Activated CD4-positive, CD25-positive, alpha-beta regulatory T cell treated with anti-CD3 and anti-CD28 coated beads, Interleukin-2, amount 50 U/mL, for 16 hours (primary cell): Measurements from ENCODE around the gene LRRC23.

Experiments
- DNase-seq: peaks from one replicate; pipeline ENCODE4 v3.0.0-alpha.2; 2020; ENCODE audit warnings: low read depth, low spot score

LRRC23 gene

DNA sequence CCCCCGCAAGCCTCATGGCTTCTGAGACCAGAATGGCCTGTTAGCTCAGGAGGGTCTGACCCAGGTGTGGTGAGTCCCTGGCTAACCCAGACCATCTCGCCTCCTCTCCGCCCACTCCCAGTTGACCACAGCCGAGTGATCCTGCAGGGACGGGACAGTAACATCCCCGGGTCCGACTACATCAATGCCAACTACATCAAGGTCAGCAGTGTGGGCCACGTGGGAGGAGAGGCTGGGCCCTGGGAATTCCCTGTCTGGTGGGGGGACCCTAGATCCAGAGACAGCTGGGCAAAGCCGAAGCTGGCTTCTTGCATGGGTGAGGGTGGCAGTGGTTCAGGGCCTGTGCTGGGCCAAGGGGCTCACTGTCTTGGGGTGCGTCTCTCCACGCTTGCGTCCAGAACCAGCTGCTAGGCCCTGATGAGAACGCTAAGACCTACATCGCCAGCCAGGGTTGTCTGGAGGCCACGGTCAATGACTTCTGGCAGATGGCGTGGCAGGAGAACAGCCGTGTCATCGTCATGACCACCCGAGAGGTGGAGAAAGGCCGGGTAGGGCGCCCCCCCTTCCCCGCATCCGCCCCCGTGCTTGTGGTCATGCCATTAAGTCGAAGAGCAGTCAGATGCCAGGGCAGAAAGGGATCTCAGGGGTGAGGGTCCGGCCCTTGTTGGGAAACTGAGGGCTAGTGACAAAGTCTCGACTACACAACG, 51.6 kb downstream of the LRRC23 start:
- DNase-seq, result no peak

DNA sequence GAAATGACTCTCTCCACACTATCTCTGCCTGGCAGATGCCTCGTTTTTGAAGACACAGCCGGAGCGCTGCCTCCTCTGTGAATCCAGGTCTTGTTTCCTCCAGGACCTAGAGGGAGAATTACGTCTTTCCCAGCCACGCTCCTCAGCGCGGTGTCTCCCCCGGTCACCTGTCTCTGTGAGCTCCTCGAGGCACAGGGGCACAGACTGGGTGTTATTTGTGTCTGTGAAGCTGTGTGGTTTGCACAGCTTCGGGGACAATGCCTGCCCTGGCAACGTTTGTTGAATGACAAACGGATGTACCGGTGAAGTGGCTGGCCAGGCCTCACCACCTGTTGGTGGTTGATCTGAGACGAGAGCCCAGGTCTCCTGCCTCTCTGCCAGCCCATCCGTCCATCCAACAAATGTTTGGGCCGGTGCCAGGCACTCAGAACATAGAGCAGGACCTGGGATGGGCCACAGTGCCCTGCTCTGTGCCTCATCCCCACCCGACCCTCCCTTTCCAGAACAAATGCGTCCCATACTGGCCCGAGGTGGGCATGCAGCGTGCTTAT, 52.6 kb downstream of the LRRC23 start:
- no peak for DNase-seq

DNA sequence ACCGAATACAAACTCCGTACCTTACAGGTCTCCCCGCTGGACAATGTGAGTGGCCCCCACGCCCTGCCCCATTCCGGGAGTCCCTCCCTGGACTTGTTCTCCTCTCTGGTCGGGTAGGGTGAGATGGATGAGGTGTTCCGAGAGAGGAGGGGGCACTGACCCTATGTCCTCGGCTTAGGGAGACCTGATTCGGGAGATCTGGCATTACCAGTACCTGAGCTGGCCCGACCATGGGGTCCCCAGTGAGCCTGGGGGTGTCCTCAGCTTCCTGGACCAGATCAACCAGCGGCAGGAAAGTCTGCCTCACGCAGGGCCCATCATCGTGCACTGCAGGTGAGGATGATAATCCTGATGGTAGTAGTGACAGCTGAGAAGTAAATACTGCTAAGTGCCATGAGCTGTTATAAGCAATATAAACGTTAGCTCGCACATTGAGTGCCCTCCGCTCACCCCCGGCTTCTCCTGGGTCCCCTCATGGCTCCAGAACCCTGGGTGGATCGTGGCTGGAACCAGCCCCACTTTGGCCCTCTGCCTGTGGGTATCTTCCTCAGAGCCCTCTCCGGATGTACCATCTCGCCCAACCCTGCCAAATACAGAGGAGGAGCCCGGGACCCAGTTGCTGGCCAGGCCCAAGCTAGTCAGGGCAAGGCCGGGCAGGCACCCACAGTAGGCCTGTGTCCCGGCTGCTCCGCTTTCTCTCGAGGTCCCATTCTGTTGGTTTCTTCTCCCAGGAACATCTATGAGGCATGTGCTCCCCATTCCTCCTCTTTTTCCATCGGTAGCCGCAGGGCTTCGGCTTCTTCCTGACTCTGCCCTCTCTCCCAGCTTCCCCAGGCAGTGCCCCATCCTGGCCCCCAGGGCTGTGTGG, 53.4 kb downstream of the LRRC23 start:
- no peak for DNase-seq

DNA sequence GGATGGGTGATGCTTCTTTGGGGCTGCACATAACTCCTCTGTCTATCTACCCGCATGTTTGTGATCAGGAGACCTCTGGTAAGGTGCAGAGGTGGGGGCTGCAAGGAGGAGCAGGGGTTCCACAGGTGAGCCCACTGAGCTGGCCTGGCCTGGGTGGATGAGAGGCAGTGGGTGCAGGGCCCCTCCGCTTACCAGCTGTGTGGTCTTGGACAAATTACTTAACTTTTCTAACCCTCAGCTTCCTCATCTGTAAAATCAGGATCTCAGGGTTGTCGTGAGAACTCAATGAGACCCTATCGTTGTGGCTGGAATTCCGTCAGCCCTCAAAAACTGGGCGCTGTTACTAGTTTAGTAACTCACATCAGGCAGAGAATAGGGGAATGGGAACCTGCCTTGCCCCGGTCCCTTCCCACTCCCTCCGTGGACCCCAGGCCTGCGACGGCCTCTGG, 54.0 kb downstream of the LRRC23 start:
- DNase-seq, result no peak

DNA sequence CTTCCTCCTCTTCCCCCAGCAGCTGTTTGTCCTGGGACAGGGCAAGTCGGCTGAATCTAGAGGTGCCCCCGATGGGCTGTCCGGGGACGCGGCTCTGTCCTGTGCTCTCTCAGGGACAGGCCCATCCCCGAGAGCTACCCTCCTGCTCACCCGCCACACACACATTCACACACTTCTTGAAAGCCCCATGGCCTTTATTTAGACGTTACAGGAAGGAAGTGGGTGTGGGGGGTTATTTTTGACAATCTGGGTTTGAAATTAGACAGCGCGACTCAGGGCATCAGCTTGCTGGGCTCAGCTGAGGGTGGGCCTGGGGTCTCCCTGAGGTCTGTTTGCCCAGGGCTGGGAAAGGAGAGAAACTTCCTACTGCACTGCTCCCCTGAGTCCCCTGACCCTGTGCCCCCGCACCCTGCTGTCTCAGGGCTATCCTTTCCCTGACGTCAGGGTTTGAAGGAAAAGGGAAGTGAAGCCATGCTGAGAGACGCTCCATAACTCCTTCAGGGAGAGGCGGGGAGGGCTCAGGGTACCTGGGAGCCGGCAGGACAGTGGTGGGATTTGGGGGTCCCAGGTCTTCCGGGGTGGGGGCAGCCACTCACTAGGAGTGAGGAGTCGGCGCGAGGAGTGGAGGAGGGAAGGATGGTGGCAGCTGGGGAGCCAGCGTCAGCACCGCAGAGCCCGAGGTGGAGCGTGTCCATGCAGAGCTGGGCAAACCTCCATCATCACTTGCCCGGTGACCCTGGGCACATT, 54.6 kb downstream of the LRRC23 start:
- DNase-seq, result peak; percentile 60

DNA sequence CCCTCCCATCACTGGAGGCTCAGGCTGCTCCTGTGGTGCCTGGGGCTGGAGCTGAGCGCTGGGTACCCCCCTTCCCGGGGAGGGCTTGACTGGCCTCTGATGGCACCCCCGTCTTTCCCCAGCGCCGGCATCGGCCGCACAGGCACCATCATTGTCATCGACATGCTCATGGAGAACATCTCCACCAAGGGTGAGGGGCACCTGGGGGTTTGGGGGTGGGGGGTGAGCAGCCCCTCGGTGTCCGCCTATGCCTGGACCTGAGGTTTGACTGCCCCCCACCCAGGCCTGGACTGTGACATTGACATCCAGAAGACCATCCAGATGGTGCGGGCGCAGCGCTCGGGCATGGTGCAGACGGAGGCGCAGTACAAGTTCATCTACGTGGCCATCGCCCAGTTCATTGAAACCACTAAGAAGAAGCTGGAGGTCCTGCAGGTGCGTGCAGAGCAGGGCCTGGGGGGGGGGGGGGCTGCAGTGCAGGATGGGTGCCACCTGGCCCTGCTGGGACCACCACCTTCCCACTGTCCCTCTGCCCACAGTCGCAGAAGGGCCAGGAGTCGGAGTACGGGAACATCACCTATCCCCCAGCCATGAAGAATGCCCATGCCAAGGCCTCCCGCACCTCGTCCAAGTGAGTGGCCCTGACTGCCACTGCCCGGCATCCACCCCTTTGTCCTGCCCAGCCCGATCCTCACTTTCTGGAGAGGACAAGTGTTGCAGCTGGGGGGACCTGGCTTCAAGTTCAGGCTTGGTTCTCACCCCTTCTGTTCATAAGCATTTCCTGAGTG, 55.4 kb downstream of the LRRC23 start:
- DNase-seq, result no peak

DNA sequence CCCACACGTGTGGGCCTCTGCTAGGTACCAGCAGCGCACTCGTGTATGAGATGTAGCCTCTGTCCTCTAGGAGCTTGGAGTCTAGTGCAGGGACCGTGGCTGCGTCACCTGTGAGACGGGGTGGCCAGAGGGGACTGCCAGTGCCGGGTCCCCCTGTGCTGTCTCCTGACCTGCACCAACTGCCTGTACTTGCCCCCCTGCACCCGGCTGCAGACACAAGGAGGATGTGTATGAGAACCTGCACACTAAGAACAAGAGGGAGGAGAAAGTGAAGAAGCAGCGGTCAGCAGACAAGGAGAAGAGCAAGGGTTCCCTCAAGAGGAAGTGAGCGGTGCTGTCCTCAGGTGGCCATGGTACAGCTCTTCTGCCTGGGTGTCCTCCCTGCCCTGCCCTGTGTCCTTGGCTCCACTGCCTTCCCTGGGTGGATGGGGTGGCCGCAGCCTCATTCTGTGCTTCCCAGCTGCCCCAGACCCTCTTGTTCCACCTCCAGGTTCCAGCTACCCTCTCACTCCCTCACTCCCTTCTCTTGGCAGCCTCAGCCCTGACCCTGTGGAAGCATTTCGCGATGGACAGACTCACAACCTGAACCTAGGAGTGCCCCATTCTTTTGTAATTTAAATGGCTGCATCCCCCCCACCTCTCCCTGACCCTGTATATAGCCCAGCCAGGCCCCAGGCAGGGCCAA, 56.1 kb downstream of the LRRC23 start:
- DNase-seq, result no peak

DNA sequence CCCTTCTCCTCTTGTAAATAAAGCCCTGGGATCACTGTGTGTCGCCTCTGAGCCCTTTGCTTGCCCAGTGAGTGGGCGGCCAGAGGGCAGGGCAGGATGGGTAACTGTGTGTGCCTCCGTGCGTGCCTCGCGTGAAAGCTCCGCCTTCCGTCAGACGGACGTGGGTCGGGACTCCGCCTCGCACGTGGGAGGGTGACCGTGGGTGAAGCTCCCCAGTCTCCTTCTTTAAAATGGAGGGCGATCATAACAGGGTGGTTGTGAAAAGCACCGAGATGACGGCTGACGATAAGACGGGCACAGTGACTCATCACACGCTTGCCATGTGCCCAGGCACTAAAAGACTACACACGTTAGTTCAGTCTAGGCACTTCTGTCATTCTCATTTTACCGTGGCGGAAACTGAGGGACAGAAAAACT, 56.7 kb downstream of the LRRC23 start:
- peak; percentile 85 for DNase-seq

DNA sequence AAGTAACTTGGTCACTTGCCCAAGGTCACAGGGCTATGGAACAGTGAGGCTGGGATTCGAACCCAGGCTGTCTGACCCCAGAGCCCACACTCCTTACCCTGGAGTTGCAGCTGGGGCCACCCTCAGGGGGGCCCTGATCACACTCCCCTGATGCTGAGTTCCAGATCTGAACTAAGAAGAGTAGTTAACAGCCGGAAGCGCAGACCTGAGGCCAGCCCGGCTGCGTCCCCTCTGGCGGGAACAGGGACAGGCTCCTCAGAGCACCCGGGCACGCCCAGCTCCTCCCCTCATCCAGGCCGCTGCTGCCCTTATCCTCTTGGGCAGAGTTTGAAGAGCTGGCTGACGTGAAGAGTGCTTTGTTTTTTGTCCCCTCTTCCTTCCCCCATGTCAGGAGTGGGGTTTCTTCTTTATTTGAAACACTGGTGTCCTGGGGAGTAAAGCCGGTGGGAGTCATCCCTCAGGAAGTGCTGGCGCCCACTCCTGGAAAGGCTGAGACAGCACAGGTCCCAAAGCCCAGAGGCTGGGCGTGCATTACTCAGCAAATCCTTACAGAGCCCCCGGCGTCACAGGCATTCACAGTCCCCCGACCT, 57.2 kb downstream of the LRRC23 start:
- no peak for DNase-seq

DNA sequence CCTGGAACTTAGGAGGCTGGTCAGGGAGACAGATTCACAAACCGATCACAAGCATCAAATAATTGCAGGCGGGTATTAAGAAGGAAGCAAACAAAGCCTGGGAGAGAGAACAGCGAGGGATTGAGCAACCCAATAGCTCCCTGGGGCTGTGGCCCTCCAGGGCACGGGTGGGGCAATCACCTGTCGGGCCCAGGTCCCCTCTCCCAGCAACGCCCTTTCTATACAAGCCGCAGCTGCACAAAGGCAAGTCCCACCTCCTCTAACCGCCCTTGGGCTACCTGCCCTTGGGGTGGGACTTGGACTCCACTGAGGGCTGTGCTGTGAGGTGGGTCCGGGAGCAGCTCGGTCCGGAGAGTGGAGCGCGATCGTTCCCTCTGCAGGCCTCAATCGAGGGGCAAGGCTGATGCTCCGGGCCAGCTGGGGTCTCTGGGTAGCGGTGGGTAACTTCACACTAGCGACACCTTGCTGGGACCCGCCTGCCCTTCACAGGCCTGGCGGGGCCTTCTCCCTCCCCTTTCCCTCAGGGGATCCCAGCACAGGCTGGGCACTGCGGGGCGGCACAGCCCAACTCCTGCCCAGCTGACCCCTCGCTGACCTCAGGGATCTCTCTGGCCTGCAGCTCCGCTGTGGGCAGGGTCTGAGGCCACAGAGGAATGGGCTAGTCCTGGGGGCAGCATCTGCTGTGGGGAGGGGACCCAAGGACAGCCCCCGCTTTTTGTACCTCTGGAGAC, 57.8 kb downstream of the LRRC23 start:
- no peak for DNase-seq

DNA sequence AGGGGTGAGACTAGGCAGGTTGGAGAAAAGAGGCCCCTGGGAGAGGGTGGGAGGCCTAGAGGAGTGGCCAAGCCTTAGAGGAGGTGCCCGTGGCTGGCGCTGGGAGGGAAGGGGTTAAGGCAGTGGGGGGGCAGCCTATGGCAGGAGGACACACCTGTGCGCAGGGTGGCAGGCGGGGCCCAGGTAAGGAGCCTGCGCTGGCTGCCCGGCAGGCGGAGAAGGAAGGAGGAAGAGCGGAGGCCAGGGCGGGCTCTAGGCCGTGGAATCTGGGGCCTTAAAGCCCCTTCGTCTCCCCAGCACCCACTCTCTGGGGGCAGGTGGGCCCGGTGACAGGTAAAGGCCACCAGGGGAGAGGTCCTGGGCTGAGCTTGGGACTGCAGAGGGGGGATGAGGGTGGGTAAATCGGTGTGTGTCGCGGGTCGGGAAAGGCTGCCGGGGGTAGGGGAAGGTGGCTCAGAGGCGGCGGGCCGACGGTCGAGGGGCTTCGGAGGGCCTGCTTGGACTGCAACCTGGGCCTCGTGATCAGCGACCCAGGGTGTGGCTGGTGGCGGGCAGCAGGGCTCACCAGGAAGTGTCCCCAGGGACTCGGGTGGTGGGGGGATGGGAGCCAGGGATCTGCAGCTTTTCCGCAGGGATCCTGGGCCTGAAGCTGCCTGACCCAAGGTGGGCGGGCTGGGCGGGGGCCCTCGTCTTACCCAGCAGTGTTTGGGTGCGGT, 58.6 kb downstream of the LRRC23 start:
- no peak for DNase-seq
